NCI-H774 (cell line): ENCODE results near the gene ADGRG6.

ENCODE experiments used
- DNase-seq: peaks from one replicate; lab custom pipeline; 2025; lab: John Stamatoyannopoulos, UW

ADGRG6 gene

GRCh38 chr6:142349215-142349823 lies 47.5 kb downstream of the ADGRG6 start:
- no peak for DNase-seq

GRCh38 chr6:142350309-142350708 lies 48.5 kb downstream of the ADGRG6 start:
- no peak for DNase-seq

DNA sequence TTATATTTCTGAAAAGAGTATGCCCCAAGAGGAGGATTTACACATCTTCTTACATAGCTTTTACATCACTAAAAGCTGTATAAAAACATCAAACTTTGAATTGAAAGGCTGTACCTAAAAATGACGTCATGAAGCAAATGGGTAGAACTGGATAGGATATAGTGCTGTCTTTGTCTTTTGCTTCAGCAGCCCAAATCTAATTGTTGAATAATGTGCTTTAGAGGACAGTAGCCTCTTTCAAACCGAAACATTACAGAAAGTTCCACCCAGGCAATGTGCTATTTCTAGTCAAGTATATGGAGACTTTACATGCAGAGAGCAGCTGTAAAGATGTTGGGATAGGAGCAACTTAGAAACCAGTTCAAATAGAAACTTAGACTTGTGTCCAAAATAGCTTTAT lies 51.9 kb downstream of the ADGRG6 start:
- no peak for DNase-seq

- no peak for DNase-seq
Measured at GRCh38 chr6:142354650-142355049, 52.8 kb downstream of the ADGRG6 start.

DNA sequence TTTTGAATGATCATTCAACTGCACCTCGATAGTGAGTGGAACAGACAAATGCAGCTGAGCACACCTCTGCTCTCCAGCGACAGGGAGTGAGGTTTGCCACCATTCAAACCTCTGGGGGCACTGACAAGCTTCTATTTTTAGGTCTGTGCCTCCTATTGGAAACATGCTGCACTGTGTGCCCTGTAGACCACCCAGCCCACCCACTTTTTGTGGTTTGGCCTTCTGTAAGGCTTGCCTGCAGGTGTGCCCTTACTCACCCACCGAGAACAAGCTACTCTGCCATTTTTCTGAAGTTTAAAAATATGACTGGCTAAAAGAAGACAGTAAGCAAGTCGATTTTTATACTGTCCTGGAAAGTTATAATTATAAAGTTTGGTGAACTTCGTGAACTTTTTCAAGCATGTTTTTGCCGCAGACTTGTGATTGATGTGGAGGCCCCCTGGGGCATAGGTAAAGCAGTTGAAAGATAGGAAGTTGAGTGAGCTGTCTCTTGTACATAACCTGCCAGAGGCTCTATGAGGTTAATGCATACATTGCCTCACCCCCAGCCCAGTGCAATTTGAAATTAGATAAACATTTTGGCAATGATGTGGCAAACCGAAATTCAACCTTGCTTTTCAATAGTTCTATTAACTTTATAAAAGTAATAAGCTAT lies 53.8 kb downstream of the ADGRG6 start:
- no peak for DNase-seq

- no peak for DNase-seq
Measured at GRCh38 chr6:142356201-142356883, 54.5 kb downstream of the ADGRG6 start.

DNA sequence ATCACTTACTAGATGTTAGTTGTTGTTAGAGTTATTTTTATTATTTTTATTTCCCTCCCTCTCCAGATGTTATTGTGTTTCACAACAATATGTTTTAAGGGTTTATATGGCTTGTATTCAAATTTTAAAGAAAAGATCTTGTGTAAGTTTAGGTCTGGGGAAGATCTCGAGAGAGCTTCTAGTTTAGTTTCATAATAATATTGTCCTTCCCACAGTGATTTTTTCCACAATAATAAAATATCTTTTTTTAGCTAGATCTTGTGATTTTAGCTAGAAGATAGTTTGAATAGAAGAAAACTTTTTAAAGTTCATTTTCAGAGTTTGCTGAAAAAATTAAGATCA lies 55.0 kb downstream of the ADGRG6 start:
- DNase-seq: no peak

DNA sequence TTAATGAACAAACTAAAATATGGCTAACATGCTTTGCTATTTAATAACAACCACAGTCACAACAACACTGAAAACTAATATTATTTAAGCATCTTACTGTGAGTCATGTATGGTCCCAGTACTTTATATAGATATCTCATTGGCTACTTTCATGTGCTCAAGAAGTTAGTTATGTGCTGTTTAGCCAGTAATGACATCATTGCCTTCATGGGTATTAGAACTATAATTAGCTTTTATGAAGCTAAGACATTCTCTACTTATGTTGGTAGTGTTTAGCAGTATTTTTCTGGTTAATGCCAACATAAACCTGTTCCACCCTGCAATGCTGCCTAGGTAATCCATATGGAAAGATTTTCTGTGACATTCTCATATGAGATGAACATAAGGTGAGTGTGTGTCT lies 56.1 kb downstream of the ADGRG6 start:
- DNase-seq: no peak

DNA sequence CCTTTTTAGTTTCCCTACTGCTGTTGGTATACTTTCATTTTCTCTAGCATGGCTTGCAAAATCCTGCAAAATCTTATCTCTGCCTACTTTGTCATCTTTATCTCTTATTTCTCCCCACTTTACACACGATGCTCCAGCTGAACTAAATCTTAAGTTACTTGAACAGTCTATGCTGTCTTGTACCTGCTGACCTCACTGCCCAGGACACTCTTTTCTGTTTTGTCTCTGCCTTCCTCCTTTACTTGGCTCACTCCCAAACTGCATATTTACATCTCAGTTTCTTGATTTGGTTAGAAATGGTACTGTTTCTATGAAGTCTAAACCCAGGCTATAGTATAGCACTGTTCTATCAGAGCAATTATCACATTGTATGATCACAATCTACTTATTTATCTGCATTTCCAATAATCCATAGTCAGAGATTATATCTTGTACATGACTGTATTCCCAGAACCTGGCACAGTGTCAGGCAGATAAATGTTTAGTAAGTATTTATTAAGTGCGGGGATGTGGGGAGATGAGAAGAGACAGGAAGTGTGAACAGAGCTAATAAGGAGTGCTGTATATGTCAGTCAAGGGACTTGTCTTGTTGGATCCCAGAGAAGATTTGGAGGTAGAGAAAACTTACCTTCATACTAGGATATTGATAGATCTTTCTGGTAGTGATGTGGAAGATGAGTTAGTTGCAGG lies 57.6 kb downstream of the ADGRG6 start:
- no peak for DNase-seq

- no peak for DNase-seq
Measured at GRCh38 chr6:142361345-142361744, 59.5 kb downstream of the ADGRG6 start.

- DNase-seq: no peak
Measured at GRCh38 chr6:142361779-142362750, 60.3 kb downstream of the ADGRG6 start.

DNA sequence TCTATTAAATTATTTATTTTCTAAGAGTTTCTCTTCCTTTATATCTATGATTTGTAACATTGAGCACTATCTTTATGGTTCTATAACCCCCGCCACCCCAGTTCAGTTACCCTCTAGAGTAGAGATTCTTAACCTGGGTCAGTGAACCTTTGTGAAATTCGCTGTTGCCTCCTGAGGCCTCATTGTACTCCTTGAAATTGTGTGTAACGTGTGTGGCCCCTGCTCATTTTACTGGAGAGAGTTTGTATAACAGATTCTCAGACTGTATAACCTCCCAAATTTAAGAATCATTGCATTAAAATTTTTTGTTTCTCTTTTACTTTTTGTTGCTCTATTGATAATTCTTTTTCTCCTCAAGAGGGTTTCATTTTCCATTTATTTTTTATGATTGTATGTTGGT lies 65.3 kb downstream of the ADGRG6 start:
- DNase-seq: no peak

DNA sequence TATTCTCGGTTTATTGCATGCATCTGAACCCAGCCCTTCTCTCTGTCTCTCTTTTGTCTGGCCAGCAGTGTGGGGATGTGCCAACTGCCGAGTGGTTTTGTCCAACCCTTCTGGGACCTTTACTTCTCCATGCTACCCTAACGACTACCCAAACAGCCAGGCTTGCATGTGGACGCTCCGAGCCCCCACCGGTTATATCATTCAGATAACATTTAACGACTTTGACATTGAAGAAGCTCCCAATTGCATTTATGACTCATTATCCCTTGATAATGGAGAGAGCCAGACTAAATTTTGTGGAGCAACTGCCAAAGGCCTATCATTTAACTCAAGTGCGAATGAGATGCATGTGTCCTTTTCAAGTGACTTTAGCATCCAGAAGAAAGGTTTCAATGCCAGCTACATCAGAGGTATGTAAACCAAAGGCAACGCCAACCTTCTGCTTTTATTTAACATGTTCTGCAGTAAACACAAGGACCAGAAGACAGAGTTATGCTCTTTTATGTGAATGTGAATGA lies 65.8 kb downstream of the ADGRG6 start:
- DNase-seq: no peak

- DNase-seq: no peak
Measured at GRCh38 chr6:142369266-142369665, 67.5 kb downstream of the ADGRG6 start.

DNA sequence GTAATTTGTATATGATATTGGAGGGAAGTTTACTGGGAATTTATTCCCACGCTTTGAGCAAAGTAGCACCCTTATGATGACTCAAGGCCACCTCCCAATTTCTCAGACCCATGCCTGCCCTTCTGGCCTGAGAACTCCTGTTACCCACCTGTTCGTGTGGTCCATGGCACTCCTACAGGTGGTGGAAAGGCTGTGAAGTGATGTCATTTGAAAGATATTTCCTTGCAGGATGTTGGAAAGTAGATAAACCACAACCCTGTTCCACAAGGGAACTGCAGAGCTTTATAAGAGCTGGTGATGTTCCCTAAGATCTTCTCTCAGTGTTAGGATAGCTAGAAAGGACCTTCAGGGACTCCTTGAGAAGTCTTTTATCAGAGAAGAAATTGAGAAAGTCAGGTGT lies 70.5 kb downstream of the ADGRG6 start:
- DNase-seq: no peak

DNA sequence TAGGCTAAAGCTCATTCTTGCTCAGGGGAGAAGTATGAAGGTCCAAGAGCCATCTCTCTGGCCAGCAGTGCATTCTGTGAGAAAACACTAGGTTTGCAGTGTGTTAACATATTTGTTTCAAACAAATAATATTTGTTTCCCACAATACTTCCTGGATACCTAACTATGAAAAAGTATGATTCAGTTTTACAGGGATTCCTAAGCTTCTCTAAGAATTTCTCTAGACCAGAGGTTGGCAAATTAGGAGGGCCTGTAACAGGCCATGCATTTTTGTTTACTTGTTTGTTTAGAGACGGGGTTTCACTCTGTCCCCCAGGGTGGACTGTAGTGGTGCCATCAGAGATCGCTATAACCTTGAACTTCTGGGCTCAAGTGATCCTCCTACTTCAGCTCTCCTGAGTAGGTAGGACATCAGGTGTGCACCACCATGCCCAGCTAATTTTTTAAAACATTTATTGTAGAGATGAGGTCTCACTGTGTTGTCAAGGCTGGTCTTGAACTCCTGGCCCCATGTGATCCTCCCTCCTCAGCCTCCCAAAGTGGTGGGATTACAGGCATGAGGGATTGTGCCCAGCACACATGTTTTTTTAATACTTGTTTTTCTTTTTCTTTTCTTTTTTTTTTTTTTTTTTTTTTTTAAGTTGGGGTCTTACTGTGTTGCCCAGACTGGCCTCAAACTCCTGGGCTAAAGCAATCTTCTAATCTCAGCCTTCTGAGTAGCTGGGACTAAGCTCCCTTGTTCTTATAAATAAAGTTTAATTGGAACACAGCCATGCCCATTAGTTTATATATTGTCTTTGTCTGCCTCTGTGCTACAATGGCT lies 71.7 kb downstream of the ADGRG6 start:
- no peak for DNase-seq

GRCh38 chr6:142374091-142374770 lies 72.4 kb downstream of the ADGRG6 start:
- no peak for DNase-seq

GRCh38 chr6:142374965-142375733 lies 73.3 kb downstream of the ADGRG6 start:
- no peak for DNase-seq

- DNase-seq: no peak
Measured at GRCh38 chr6:142376115-142376514, 74.3 kb downstream of the ADGRG6 start.
